Lower leg skin (tissue), 3 donors: Measurements from ENCODE around the gene DNAH1.

Experiments used
- POLR2A ChIP-seq, 2 donors: fragments of 450-650 bp; IDR thresholded peaks; one replicate each; pipeline ENCODE4 v1.6.1; 2016 to 2017; ENCODE audit warnings: antibody characterized with exemption in 2 of 2, mild to moderate bottlenecking in 1 of 2, moderate library complexity in 1 of 2
- TF ChIP-seq, protein P1 (sequence below), 3 donors: fragments of 450-650 bp; IDR thresholded peaks; one replicate each; pipeline ENCODE4 v1.5.1; 2016; ENCODE audit warnings: antibody characterized with exemption in 3 of 3, mild to moderate bottlenecking in 3 of 3, moderate library complexity in 2 of 3

DNA sequence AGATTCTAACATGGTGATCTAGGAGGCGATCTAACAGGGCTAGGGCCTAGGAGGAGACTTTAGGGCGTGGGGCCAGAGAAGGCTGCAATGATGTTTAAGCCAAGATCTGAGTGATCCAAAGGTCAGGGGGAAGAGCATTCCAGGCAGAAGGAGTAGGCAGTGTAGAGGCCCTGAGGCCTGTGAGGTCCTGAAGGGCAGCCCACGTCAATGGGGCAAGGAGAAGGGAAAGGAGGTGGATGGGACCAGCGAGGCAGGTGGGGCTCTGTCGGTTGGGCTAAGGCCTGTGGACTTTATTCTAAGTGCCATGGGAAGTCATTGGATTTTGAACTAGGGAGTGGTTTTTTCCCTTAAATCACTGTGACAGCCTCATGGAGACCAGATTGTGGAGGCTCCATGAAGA is 10.2 kb upstream of the DNAH1 start:
- TF ChIP-seq, protein P1, sequence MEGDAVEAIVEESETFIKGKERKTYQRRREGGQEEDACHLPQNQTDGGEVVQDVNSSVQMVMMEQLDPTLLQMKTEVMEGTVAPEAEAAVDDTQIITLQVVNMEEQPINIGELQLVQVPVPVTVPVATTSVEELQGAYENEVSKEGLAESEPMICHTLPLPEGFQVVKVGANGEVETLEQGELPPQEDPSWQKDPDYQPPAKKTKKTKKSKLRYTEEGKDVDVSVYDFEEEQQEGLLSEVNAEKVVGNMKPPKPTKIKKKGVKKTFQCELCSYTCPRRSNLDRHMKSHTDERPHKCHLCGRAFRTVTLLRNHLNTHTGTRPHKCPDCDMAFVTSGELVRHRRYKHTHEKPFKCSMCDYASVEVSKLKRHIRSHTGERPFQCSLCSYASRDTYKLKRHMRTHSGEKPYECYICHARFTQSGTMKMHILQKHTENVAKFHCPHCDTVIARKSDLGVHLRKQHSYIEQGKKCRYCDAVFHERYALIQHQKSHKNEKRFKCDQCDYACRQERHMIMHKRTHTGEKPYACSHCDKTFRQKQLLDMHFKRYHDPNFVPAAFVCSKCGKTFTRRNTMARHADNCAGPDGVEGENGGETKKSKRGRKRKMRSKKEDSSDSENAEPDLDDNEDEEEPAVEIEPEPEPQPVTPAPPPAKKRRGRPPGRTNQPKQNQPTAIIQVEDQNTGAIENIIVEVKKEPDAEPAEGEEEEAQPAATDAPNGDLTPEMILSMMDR (IDR thresholded peaks at IDR 0.05) = no peak
- TF ChIP-seq POLR2A (IDR thresholded peaks at IDR 0.05) = no peak
